NCI-H748 treated with DMSO at 0.1 percent for 48 hours (cell line): ENCODE data around the gene KCNE5.
"Not testable (repeated sequence)": the region's sequence is repeated elsewhere in the genome, so short reads cannot be mapped to it uniquely, and the experiment has no call there.

Experiments
- DNase-seq: peaks from one replicate; lab custom pipeline; 2025; lab: John Stamatoyannopoulos, UW

The KCNE5 gene, protein sequence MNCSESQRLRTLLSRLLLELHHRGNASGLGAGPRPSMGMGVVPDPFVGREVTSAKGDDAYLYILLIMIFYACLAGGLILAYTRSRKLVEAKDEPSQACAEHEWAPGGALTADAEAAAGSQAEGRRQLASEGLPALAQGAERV

DNA sequence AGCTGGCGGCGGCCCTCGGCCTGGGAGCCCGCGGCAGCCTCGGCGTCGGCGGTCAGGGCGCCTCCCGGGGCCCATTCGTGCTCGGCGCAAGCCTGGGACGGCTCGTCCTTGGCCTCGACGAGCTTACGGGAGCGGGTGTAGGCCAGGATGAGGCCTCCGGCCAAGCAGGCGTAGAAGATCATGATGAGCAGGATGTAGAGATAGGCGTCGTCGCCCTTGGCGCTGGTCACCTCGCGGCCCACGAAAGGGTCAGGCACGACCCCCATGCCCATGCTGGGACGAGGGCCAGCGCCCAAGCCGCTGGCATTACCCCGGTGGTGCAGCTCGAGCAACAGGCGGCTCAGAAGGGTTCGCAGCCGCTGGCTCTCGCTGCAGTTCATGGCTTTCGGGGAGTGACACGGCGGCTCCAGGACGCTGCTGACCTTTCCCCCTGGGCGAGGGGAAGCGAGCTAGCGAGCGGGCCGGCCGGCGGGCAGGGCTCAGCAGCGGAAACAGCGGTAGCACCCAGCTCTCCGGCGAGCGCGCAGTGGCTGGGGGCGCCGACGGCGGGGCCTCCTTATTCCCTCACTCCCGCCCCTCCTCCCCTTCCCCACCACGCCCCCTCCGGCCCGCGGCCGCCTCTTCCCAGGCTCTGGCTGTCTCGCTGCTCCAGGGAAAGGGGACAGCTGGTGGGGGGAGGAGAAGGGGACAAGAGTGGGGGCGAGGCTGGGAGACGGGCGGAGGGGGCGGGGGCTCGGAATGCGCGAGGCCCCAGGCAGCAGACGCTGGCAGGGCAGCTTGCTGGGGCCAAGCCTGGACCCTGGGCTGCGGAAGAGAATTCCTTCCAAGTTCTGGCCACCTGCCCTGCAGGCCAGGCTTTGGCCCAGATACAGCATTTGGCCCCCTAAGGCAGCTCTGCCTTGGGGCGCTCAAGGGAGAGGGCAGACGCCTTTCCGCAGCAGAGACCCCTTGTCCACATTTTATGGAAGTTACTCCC lies at the start of gene KCNE5:
TSS of gene KCNE5 (minus strand) at position 532 of the 976 bp plus-strand sequence. CDS start at position 380, 152 bp downstream.
- no peak for DNase-seq

DNA sequence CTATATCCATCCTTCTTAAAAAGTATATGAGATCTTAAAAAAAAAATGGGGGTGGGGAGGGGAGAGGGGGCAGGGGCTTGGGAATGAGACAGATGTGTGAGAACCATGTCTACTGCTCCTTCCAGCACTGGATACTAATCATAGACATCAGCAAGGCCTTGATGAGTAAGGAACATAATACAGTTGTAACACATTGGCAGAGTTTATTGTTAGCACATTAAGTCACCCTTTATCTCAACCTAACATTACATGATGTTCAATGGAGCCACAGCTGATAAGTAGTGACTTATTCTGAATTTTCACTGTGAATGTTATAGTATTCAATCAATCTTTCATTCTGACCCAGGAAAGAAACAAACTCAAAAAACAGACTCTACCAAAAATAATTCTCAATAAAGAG lies 47.3 kb upstream of the KCNE5 start:
- DNase-seq: no peak

DNA sequence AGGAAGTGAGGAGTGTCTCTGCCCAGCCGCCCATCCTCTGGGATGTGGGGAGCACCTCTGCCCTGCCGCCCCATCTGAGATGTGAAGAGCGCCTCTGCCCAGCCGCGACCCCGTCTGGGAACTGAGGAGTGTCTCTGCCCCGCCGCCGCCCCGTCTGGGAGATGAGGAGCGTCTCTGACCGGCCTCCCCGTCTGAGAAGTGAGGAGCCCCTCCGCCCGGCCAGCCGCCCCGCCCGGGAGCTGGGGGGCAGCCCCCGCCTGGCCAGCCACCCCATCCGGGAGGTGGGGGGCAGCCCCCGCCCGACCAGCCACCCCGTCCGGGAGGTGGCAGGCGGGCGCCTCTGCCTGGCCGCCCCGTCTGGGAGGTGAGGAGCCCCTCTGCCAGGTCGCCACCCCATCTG lies 46.2 kb upstream of the KCNE5 start:
- DNase-seq: not testable (repeated sequence)

DNA sequence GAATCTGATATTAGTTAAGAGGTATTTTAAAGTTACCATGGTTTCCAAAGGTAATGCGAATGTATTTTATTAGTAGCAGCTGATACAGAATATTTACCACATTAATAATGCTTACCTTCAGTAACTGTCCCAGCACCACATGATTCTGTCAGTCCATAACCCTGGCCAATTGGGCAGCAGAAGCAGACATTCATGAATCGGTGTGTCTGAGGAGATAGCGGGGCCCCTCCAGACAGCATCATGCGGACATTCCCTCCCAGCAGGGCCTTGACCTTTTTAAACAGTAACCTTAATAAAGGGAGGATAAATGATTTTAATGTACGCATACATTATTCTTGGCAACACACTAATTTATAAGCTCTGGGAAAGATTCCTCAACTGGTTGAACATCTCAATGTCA lies 43.0 kb upstream of the KCNE5 start:
- DNase-seq: no peak

DNA sequence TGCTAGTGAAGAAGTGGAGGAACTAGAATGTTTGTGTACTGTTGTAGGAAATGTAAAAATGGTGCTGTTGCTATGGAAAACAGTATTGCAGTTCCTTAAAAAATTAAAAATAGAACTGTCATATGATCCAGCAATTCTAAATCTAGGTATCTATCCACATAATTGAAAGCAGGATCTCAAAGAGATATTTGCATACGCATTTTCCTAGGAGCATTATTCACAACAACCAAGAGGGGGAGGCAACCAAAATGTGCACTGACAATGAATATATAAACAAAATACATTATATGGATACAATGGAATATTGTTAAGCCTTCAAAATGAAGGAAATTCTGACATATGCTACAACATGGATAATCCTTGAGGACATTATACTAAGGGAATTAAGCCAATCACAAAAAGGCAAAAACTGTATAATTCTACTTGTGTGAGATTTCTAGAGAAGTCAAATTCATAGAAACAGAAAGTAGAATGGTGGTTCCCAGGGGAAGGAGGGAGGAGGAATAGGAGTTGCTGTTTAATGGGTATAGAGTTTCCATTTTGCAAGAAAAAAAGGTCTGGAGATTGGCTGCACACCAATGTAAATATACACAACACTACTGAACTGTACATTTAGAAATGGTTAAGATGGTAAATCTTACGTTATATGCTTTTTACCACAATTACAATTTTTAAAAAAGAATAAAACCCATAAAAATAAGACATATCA lies 35.6 kb upstream of the KCNE5 start:
- no peak for DNase-seq

DNA sequence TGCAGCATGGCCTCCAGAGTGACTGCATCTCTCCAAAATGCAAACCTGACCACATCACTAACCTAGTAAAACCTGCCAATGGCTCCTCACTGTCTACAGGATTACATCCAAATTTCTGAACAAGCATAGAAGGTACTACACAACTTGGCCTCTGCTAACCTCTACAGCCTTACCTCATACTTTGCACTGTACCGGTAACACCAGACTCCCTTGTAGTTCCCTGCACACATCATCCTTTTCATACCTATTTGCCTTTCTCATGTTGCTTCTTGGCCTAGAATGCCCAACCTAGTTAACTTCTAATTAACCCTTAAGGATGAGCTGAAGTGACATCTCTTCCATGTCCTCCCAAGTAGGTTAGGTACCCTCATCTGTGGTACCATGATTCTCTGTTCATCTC lies 33.4 kb upstream of the KCNE5 start:
- no peak for DNase-seq

DNA sequence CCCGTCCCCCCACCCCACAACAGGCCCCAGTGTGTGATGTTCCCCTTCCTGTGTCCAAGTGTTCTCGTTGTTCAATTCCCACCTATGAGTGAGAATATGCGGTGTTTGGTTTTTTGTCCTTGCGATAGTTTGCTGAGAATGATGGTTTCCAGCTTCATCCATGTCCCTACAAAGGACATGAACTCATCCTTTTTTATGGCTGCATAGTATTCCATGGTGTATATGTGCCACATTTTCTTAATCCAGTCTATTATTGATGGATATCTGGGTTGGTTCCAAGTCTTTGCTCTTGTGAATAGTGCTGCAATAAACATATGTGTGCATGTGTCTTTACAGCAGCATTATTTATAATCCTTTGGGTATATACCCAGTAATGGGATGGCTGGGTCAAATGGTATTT lies 32.4 kb upstream of the KCNE5 start:
- not testable (repeated sequence) for DNase-seq

DNA sequence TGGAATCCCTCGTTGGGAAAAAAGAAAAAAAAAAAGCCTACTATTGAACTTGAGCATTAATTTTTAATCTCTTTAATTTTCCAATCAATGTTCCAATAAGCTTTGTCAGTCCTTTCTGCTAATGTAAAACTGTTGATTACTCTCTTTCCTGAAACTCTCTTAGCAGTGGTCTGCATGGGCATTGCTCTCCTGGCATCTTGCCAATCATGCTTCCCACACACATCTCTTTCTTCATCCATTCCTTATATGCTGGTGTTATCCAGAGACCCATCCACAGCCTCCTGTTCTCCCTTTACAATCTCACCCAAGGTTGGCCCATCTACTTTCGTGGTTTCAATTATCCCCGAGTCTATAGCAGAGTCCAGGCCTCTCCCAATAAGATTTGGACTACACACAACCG lies 31.8 kb upstream of the KCNE5 start:
- no peak for DNase-seq

DNA sequence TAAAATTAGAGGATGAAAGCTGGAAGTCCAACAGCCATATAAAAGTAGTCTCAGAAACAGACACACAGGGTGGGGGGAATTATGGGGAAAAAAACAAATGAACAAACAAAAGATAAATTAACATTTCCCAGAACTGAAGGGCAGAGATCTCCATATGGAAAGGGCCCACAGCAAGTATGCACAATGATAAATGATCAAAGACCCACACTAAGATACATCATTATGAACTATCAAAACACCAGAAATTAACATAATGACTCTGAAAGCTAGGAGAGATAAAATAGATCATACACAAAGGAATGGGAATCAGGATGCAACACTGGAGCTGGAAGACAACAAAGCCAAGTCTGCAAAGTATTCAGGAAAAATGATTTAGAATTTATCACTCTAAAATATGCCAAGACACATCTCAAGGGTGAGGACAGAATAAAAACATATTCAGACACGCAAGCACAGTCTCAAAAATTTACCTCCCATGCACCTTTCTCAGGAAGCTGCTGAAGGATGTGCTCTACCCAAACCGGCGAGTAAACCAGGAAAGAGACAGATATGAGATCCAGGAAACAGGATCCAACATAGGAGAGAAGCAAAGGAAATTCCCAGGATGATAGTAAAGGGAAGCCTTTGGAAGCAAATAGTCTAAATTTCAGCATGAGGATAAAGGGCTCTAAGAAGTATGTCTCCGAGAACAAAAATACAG lies 30.7 kb upstream of the KCNE5 start:
- no peak for DNase-seq

DNA sequence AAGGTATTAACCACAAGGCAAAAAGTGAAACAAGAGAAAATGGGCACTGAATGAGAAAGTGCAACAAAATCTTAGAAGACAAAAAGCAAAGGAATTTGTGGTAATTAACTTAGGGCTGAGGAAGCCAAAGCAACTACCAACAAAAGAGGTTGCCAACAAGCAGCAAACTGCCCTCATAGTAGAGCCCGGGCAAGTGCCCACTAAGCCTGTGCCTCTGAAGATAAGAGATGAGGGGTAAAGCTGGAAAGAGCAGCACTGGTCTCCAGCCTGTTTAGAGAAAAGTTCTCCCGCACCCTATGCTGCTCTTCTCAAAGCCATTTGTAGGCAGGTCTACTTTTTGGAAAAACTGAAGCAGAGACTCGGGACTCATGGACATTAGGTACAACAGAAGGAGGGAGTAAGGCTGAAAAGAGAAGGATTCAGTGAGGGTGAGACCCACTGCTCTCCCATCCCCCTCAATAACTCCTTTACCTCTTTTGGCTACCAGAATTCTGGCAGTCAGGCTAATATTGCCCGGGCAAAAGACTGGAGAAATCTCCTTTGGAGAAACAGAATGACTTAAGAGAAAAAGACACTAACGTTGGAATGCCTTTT lies 29.6 kb upstream of the KCNE5 start:
- no peak for DNase-seq

DNA sequence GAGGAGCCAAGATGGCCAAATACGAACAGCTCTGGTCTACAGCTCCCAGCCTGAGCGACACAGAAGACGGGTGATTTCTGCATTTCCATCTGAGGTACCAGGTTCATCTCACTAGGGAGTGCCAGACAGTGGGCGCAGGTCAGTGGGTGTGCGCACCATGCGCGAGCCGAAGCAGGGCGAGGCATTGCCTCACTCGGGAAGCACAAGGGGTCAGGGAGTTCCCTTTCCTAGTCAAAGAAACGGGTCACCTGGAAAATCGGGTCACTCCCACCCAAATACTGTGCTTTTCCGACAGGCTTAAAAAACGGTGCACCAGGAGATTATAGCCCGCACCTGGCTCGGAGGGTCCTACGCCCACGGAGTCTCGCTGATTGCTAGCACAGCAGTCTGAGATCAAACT lies 19.7 kb upstream of the KCNE5 start:
- not testable (repeated sequence) for DNase-seq

DNA sequence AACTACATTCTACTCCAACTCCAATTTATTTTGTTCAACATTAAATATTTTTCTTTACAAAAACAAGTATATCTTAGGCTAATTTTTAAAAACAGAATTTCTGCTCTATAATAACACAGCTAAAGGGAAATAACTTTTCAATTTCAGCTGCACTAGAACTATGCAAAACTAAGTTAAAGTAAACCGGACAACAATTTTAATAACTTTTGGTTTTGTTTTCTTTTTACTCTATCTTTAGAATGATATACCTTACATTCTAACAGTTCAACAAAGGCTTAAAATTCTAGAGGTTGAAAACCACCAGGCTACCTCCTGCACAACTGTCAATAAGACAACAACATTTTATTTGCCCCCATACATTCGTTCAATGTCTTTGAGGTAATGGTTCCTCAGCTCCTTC lies 18.7 kb upstream of the KCNE5 start:
- DNase-seq: no peak

DNA sequence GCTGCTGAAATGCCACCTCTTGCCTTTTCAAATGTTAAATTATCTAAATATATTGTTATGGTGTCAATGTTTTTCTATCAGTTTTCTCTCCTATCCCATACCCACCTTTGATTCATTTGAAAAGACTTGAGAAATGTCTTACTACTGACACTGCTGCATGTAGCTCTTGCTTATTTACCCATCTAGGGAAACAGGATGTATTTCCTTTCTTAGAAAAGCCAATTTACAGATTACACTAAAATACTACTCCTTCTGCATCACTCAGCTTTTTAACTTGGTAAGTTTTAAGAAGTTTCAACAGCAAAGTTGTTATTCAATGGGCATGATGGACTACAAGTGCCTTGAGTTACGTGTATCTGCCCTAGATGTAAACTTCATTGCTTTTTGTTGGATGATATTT lies 13.2 kb upstream of the KCNE5 start:
- DNase-seq: no peak

DNA sequence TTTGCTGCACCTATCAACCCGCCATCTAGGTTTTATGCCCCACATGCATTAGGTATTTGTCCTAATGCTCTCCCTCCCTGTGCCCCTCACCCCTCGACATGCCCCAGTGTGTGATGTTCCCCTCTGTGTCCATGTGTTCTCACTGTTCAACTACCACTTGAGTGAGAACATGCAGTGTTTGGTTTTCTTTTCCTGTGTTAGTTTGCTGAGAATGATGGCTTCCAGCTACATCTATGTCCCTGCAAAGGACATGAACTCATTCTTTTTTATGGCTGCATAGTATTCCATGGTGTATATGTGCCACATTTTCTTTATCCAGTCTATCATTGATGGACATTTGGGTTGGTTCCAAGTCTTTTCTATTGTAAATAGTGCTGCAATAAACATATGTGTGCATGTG lies 12.5 kb upstream of the KCNE5 start:
- not testable (repeated sequence) for DNase-seq

DNA sequence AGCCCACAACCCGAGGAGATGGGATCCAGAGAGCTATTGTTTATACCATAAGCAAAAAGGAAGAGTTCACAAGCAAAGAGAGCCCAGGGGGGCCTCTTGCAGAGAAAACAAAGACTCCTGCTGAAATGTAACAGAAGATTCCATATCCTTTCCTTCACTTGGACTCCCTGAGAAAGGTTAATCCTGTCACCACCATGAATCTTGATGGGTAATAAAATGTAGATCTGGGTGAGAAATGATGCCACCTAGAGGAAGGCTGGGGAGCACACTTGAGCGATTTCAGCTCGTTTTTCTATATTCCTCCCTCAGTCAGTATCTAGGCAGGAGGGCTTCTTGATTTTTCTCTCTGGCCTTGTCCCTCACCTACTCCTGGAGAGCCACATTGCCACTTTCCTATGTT lies 10.2 kb upstream of the KCNE5 start:
- no peak for DNase-seq

DNA sequence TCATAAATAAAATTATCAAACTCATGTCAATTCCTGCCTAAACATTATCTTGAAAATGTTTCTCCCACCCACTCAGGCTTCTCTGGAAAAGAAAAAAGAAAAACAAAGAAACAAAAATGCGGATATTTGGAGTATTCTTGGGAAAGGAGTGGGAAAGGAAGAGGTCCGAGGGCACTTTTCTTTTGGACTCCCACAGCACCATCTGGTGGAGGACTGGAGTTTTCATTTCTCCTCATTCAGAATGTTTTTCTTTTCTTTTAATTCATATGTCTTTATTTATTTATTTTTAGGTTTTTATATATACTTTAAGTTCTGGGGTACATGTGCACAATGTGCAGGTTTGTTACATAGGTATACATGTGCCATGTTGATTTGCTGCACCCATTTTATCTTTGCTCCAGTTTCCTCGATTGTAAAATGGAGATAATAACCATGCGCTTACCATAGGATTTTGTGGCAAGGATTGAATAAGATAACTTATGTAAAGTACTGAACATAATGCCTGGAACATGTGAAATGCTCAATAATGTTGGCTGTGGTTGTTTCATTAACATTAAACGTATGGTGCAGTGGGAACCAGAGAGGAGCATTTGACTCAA lies 8.0 kb upstream of the KCNE5 start:
- no peak for DNase-seq

DNA sequence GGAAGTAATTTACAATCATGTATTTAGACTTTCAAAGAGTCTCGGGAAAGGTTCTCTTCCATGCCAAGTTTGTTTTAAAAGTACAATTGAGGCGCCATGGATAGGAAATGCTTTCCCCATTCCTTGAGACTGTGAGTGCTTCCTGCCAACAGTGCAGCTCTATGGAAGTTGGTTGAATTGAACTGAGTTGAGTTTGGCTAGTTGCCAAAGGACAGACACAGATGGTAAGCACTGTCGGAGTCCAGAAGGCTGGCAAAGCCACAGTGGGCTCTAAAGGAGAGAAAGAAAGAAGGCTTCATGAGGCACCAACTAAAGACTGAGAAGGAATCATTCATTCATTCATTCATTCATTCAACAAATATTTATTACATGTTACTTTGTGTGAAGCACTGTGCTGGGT lies 4.3 kb upstream of the KCNE5 start:
- no peak for DNase-seq

DNA sequence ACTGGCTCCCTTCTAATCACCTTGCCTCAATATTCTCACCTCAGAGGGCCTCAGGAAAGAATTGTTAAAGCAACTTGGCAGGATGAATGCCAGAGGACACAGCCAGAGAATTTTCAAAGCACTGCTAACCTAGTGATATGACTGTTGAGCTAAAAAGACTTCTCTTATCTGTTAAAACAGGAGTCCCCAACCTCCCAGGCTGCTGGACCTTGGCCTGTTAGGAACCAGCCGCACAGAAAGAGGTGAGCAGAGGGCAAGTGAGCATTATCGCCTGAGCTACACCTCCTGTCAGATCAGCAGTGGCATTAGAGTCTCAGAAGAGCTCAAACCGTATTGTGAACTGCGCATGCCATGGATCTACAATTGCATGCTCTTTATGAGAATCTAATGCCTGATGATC lies 1.7 kb upstream of the KCNE5 start:
- DNase-seq: no peak

DNA sequence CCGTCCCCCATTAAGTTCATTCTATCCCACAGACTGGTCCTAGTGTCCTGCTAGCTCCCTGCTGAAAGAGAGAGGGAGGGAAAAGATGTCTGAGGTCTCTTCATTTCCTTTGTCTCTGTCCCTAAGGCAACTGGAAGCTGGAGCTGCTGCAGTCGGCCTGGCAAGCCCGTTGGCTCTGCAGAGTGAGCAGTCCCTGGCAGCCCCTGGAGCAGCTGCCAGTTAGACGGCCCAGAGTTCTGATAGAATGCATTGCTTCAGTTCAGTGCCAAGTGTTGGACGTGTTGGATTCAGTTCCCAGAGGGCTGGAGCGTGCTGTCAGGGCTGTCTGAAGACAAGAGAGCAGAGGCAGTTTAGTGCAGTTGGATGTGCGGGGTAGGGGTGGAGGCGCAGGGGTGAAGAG lies 975 bp downstream of the KCNE5 start:
- no peak for DNase-seq

DNA sequence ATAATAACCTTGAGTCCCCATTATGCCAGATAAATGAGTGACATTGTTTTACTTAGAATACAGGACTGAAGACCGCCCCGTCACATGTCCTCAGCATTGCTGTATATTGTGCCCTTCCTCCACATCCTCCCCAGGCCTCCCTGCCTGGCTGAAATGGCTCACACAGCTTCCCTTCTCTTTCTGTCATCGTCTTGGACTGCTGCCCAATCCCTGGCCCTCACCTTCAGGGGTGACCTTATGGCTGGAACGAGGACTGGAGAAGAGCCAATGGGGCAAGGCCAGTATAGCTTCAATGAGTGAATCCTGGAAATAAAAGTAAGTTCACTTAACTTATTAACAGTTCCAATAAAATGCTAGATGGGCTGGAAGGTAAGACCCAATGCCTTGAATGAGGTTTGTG lies 2.7 kb downstream of the KCNE5 start:
- DNase-seq: no peak

DNA sequence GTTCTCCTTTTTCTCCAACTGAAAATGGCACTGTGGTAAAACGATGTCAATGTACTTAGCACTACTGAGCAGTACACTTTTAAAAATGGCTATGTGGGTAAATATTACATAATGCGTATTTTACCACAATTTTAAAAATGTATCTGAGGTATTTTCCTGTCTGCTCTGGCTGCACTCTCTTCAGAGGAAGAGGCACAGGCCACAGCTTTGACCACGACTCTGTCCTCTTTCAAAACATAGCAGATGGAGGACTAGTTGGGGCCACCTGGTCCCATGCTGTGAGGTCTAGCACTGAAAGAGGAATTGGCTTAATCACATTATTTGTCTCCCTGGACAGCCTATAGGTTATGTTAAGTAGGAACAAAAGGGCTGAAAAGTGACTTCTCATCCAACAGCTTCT lies 5.2 kb downstream of the KCNE5 start:
- DNase-seq: no peak

DNA sequence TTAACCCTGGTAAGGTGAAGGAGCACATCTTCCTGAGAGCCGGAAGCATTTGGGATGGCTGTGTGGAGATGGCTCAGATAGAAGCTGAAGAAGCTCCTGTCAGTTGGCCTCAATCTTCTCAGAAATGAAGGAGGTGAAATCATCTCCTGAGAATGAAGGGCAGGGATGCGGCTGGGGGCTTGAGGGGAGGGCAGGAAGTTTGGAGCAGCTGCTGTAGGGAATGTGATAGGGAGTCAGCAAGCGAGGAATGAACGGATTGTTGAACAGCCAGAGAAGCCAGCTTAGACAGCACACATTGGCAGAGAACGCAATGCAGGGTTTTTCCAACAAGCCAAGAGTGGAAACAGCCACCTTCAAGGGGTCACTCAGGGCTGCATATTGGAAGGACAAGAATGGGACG lies 10.0 kb downstream of the KCNE5 start:
- DNase-seq: no peak
